Activated CD8-positive, alpha-beta T cell treated with anti-CD3 and anti-CD28 coated beads, Interleukin-2, amount 10 ng/mL, durations not matched to agents 7 days and 5 days (primary cell): ENCODE measurements around the gene ENTPD1. TPM values are rescaled to one million over a fixed set of nuclear protein-coding genes. Genes with fewer than 3 reads are reported as not detected.
"Not testable (repeated sequence)": the region's sequence is repeated elsewhere in the genome, so short reads cannot be mapped to it uniquely, and the experiment has no call there.

Source experiments
- ATAC-seq: fragments of 150-1000 bp; cut with Tn5 transposase; one replicate; pipeline ENCODE4 v1.10.0; 2021; ENCODE audit warnings: moderate library complexity
- CTCF ChIA-PET: fragments of 350-600 bp; sonication (Branson Sonifier 250); formaldehyde crosslinking; loops from one replicate; lab custom pipeline; 2021; ENCODE audit warnings: antibody characterized with exemption; lab: Charles Lee
- POLR2A ChIA-PET: fragments of 350-600 bp; sonication (Branson Sonifier 250); formaldehyde crosslinking; loops from one replicate; lab custom pipeline; 2021; ENCODE audit warnings: antibody characterized with exemption; lab: Charles Lee
- DNase-seq: peaks from one replicate; pipeline ENCODE4 v3.0.0-alpha.2; 2020
- H3K27ac Mint-ChIP-seq: one replicate; pipeline ENCODE4 v1.8.0; 2021; ENCODE audit warnings: mild to moderate bottlenecking, mixed read lengths
- H3K27me3 Mint-ChIP-seq: one replicate; pipeline ENCODE4 v1.8.0; 2021; ENCODE audit warnings: low read depth, mixed read lengths
- H3K36me3 Mint-ChIP-seq: one replicate; pipeline ENCODE4 v1.8.0; 2021; ENCODE audit warnings: low read depth, mixed read lengths
- H3K4me1 Mint-ChIP-seq: one replicate; pipeline ENCODE4 v1.8.0; 2021; ENCODE audit warnings: low read depth, mixed read lengths
- H3K4me3 Mint-ChIP-seq: one replicate; pipeline ENCODE4 v1.8.0; 2021; ENCODE audit warnings: mild to moderate bottlenecking, mixed read lengths
- H3K9me3 Mint-ChIP-seq: one replicate; pipeline ENCODE4 v1.8.0; 2022; ENCODE audit warnings: mixed read lengths; ENCODE audit not compliant: insufficient read depth
- total RNA-seq, 2 experiments: library from RNA; stranded (reverse); gene quantifications; one replicate each; pipeline ENCODE4 v1.2.3, GENCODE V29; 2021

The ENTPD1 gene
- 10 to 100 TPM; 14.2 to 14.9 TPM for total RNA-seq

DNA sequence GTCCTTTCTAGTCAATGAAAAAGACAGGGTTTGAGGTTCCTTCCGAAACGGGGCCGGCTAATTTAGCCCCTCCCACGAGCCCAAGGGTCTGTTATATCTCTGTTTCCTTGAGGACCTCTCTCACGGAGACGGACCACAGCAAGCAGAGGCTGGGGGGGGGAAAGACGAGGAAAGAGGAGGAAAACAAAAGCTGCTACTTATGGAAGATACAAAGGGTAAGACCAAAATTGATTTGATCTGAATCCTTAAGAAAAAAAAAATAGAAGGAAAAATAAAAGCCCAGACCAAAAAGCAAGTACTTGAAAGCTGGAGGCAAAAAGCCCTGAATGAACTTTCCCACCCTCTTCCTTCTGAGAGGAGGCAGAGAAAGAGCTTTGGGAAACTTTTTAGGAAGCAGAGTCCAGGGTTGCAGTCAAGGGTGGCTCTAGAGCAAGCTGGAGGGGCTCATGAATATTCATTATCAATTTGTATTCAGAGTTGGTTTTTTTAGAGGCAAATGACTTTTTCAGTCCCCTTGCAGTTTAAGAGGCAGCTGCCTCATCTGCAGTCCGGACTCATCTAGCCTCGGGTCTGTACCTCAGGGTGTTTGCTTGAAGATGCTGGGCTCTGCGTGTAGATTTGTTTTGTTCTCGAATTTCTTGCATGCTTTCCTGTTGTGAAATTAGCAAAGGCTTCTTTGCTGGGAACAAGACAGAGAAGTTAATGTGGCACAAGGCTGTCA is at the start of gene ENTPD1:
ENTPD1 (plus strand) TSS at position 123 of the 721 bp plus-strand sequence; CDS start at position 200, 77 bp downstream.
- DNase-seq = no peak
- Mint-ChIP-seq H3K4me3 (peak within 1 kb of the TSS; percentile 77), H3K4me1 (peaks cover 52% of the 10 kb centered on the region), H3K9me3 (no peaks in the 10 kb centered on the region), H3K27ac (peak within 1 kb of the TSS; percentile 80), H3K36me3 (peaks cover 12% of the 10 kb centered on the region), H3K27me3 (peaks cover 14% of the 10 kb centered on the region)
- no peak for ATAC-seq
- CTCF ChIA-PET = interaction anchor here (0.6 to 8.5 kb wide), 11 partner anchors 9 to 109 kb away, joined by 3 to 98 read pairs (median 5); partner anchors contain the start of gene TCTN3
- POLR2A ChIA-PET = interaction anchor here (0.8 to 2.8 kb wide), 10 partner anchors 17 to 109 kb away, joined by 3 to 11 read pairs (median 3); partner anchors contain the start of gene TCTN3

DNA sequence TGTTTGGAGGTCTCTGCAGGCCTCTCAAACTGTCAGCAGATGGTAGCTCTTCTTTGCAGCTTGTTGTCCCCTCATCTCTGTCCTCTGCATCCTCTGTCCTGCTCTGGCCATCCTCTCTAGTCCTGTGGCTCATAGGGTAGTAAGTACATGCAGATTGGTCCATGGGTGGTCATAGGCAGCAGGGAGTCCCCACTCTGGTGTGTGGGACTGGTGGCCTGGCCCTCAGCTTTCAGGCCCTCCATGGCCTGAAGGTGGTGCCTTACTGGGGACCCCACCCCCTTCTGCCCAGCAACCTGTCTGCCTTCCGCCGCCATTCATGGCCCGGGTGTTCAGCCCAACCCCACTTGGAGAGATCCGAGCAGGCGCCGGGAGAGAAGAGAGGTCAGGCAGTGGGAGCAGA is 49.4 kb upstream of the ENTPD1 start:
- no peak for ATAC-seq
- no peaks in the 10 kb centered on the region for H3K36me3 Mint-ChIP-seq
- H3K27ac Mint-ChIP-seq = no peak overlapping the region
- ChIA-PET POLR2A (no interaction called here), CTCF (interaction anchor here (1.6 to 7.7 kb wide), 2 partner anchors 12 to 135 kb away, joined by 5 to 58 read pairs; partner anchors contain the start of gene TCTN3)
- DNase-seq = no peak
- no peaks in the 10 kb centered on the region for H3K9me3 Mint-ChIP-seq
- H3K4me1 Mint-ChIP-seq = peaks cover 4% of the 10 kb centered on the region
- no peaks in the 10 kb centered on the region for H3K27me3 Mint-ChIP-seq
- no peak overlapping the region for H3K4me3 Mint-ChIP-seq

DNA sequence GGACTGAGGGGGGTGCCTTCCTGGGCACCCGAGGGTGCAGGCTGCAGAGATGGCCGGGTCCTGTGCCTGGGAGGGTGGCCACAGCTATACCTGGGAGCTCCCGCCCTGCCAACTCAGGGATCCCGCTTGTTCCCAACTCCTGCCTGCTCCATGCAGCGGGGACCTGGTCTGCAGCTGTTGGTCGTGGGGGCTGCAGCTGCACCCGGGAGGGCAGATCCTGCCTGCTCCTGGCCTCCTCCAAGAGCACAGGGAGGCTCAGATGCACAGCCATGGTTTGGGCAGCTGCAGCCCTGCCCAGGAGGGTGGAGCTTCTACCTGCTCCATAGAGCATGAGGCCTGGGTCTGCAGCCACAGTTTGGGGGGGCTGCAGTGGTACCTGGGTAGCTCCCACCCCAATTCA is 49.0 kb upstream of the ENTPD1 start:
- H3K4me1 Mint-ChIP-seq = peaks cover 4% of the 10 kb centered on the region
- no peak for ATAC-seq
- no peaks in the 10 kb centered on the region for H3K9me3 Mint-ChIP-seq
- DNase-seq = no peak
- H3K36me3 Mint-ChIP-seq = no peaks in the 10 kb centered on the region
- no peak overlapping the region for H3K4me3 Mint-ChIP-seq
- ChIA-PET CTCF (interaction anchor here (1.6 to 7.7 kb wide), 2 partner anchors 13 to 135 kb away, joined by 5 to 58 read pairs; partner anchors contain the start of gene TCTN3), POLR2A (interaction anchor here (0.6 kb wide), 1 partner anchor 92 kb away, joined by 3 read pairs; no protein-coding TSS in a partner anchor)
- no peaks in the 10 kb centered on the region for H3K27me3 Mint-ChIP-seq
- no peak overlapping the region for H3K27ac Mint-ChIP-seq

DNA sequence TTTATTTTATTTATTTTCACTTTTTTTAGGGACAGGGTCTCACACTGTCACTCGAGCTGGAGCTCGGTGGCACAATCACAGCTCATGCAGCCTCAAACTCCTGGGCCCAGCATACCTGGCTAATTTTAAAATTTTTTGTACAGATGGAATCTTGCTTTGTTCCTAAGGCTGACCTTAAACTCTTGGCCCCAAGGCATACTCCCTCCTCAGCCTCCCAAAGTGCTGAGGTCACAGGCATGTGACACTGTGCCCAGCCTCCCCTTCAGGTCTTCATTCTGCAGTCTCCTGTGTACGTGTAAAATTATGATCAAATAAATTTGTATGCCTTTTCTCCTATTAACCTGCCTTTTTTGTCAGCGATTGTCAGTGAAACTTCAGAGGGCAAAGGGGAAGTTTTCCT is 44.5 kb upstream of the ENTPD1 start:
- ATAC-seq = no peak
- no peaks in the 10 kb centered on the region for H3K9me3 Mint-ChIP-seq
- no peaks in the 10 kb centered on the region for H3K27me3 Mint-ChIP-seq
- CTCF ChIA-PET = interaction anchor here (2.2 kb wide), 1 partner anchor 17 kb away, joined by 13 read pairs; the partner anchor contains the start of gene TCTN3
- no peaks in the 10 kb centered on the region for H3K36me3 Mint-ChIP-seq
- H3K4me3 Mint-ChIP-seq = no peak overlapping the region
- peaks cover 7% of the 10 kb centered on the region for H3K4me1 Mint-ChIP-seq
- POLR2A ChIA-PET = no interaction called here
- DNase-seq = no peak
- H3K27ac Mint-ChIP-seq = no peak overlapping the region

- Mint-ChIP-seq H3K27ac (no peak overlapping the region), H3K36me3 (no peaks in the 10 kb centered on the region), H3K9me3 (no peaks in the 10 kb centered on the region), H3K27me3 (peaks cover 2% of the 10 kb centered on the region), H3K4me1 (peaks cover 5% of the 10 kb centered on the region), H3K4me3 (no peak overlapping the region)
- CTCF ChIA-PET = interaction anchor here (1.3 to 3.2 kb wide), 4 partner anchors 13 to 149 kb away, joined by 5 to 16 read pairs (median 6); partner anchors contain the start of gene TCTN3
- DNase-seq (no peak), ATAC-seq (no peak)
- POLR2A ChIA-PET = no interaction called here
Observed at GRCh38 chr10:95716466-95716865, 39.5 kb upstream of the ENTPD1 start.

DNA sequence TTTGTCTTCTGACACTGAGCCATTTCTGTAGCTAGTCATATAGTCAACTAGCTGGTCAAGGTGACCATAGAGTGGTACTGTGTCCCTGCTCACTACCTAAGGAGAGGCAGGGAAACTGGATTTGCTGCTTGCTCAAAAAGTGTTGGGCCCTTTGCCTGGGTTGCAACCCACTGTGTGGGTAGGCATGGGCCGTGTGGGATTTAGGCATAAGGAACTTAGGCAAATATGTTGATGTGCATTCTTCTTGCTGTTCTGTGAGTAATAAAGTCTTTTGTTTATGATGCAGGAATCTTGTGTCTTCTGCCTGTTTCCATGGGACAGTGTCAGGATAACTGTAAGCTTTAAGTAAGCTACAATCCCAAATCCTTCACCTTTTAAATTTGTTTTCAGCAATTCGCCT is 39.1 kb upstream of the ENTPD1 start:
- ATAC-seq = no peak
- no peak overlapping the region for H3K27ac Mint-ChIP-seq
- no peak overlapping the region for H3K4me3 Mint-ChIP-seq
- H3K9me3 Mint-ChIP-seq = no peaks in the 10 kb centered on the region
- DNase-seq = no peak
- peaks cover 5% of the 10 kb centered on the region for H3K4me1 Mint-ChIP-seq
- CTCF ChIA-PET = interaction anchor here (1.6 to 3.2 kb wide), 3 partner anchors 12 to 148 kb away, joined by 5 to 16 read pairs (median 6); partner anchors contain the start of gene TCTN3
- H3K36me3 Mint-ChIP-seq = no peaks in the 10 kb centered on the region
- peaks cover 2% of the 10 kb centered on the region for H3K27me3 Mint-ChIP-seq
- POLR2A ChIA-PET = no interaction called here

DNA sequence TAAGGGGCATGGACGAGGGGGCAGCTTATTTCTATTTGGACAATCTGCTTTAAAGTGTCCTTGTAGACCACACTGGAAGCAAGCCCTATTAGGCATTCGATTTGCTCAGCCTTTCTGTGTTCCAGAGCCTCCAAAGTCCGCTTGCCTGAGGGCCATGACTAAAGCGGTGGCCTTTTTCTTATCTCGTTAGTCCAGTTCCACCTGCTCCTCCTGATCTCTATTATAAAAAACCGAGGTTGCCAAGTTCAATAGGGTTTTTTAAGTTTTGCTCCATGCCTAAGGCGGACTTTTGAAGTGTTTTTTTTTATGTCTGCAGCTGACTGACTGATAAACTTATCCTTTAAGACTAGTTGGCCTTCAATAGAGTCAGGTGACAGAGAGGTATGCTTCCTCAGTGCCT is 35.2 kb upstream of the ENTPD1 start:
- H3K27ac Mint-ChIP-seq, H3K36me3 Mint-ChIP-seq, POLR2A ChIA-PET, CTCF ChIA-PET, DNase-seq, H3K27me3 Mint-ChIP-seq, ATAC-seq, H3K4me3 Mint-ChIP-seq, H3K4me1 Mint-ChIP-seq: not testable (repeated sequence)
- peaks cover 15% of the 10 kb centered on the region for H3K9me3 Mint-ChIP-seq

GRCh38 chr10:95722496-95722895 is 33.5 kb upstream of the ENTPD1 start:
- H3K27me3 Mint-ChIP-seq = peaks cover 17% of the 10 kb centered on the region
- DNase-seq, H3K4me3 Mint-ChIP-seq, H3K4me1 Mint-ChIP-seq, H3K27ac Mint-ChIP-seq, ATAC-seq, H3K36me3 Mint-ChIP-seq, CTCF ChIA-PET, POLR2A ChIA-PET: not testable (repeated sequence)
- peaks cover 15% of the 10 kb centered on the region for H3K9me3 Mint-ChIP-seq

DNA sequence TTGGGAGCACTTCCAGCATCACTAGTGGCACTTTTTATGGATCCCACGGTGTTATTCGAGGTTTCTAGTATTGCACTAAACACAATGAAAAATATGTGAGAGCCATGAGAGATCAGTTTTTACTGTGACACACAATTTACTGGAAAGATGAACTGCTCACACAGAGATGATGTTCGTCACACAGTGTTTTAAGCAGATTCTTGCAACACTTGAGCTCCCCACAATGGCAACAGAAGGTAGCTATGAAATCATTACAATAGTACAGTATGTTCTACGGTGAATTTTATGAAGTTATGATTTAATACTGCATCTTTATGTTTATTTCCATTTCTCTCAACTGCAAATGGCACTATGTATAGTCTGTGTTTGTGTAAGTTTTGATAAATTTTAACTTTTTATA is 27.4 kb upstream of the ENTPD1 start:
- Mint-ChIP-seq H3K27me3 (peaks cover 35% of the 10 kb centered on the region), H3K27ac (no peak overlapping the region), H3K4me3 (no peak overlapping the region), H3K4me1 (no peaks in the 10 kb centered on the region), H3K36me3 (peaks cover 11% of the 10 kb centered on the region), H3K9me3 (peaks cover 23% of the 10 kb centered on the region)
- ChIA-PET CTCF (interaction anchor here (1.0 to 4.3 kb wide), 4 partner anchors 12 to 113 kb away, joined by 3 to 25 read pairs (median 4); partner anchors contain the start of gene TCTN3), POLR2A (no interaction called here)
- DNase-seq = no peak
- ATAC-seq = no peak

- peaks cover 34% of the 10 kb centered on the region for H3K27me3 Mint-ChIP-seq
- DNase-seq (no peak), ATAC-seq (no peak)
- CTCF ChIA-PET = interaction anchor here (1.1 to 4.3 kb wide), 4 partner anchors 12 to 114 kb away, joined by 3 to 25 read pairs (median 7); partner anchors contain the start of gene TCTN3
- no peak overlapping the region for H3K27ac Mint-ChIP-seq
- H3K4me1 Mint-ChIP-seq = no peaks in the 10 kb centered on the region
- POLR2A ChIA-PET = no interaction called here
- H3K36me3 Mint-ChIP-seq = peaks cover 12% of the 10 kb centered on the region
- H3K9me3 Mint-ChIP-seq = peaks cover 29% of the 10 kb centered on the region
- H3K4me3 Mint-ChIP-seq = no peak overlapping the region
Observed at GRCh38 chr10:95729323-95730055, 26.5 kb upstream of the ENTPD1 start.

DNA sequence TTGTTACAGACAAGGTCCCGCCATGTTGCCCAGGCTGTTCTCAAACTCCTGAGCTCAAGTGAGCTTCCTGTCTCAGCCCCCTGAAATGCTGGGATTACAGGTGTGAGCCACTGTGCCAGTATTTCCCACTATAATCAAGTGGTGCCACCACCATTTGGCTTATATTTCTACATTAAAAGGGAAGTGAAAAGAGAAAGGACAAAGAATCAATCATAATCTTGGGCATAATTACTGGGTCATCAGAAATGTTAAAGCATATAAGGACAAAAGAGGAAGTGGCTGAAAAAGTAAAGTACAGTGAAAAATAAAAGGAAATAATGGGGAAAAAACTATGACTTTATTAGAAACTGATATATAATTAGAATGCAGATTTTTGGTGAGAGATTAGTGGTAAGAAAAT is 25.7 kb upstream of the ENTPD1 start:
- POLR2A ChIA-PET = no interaction called here
- CTCF ChIA-PET = interaction anchor here (2.4 to 4.3 kb wide), 3 partner anchors 13 to 111 kb away, joined by 6 to 25 read pairs (median 8); partner anchors contain the start of gene TCTN3
- ATAC-seq (no peak), DNase-seq (no peak)
- Mint-ChIP-seq H3K27me3 (peaks cover 33% of the 10 kb centered on the region), H3K36me3 (peaks cover 12% of the 10 kb centered on the region), H3K9me3 (peaks cover 25% of the 10 kb centered on the region), H3K27ac (no peak overlapping the region), H3K4me3 (no peak overlapping the region), H3K4me1 (no peaks in the 10 kb centered on the region)
